ENCODE results near the gene USP9X.

GRCh38 chrX:41045960-41046567 is 39.2 kb upstream of the USP9X start:
- TF ChIP-seq CTCF (IDR thresholded peaks at IDR 0.05) (no peak), POLR2A (IDR thresholded peaks at IDR 0.05) (no peak), POLR2AphosphoS5 (IDR thresholded peaks at IDR 0.05) (no peak)
